PC-3 (cell line): ENCODE data around the gene MON1A.

ENCODE experiments used
- EZH2 ChIP-seq: fragments of 300-600 bp; sonication (generic); IDR thresholded peaks from one replicate; pipeline ENCODE4 v1.6.1; 2017; ENCODE audit warnings: antibody characterized with exemption, mild to moderate bottlenecking, low read length; ENCODE audit not compliant: unreplicated experiment
- EZH2phosphoT487 ChIP-seq: fragments of 300-600 bp; sonication (generic); IDR thresholded peaks from 2 replicates; pipeline ENCODE4 v1.6.1; 2018; ENCODE audit warnings: mild to moderate bottlenecking, antibody characterized with exemption, low read length, borderline replicate concordance
- TF ChIP-seq, protein P1 (sequence below): fragments of 300-600 bp; sonication (generic); conservative IDR thresholded peaks from 2 replicates; pipeline ENCODE4 v1.5.1; 2017; ENCODE audit warnings: antibody characterized with exemption, low read depth, mild to moderate bottlenecking, low read length

DNA sequence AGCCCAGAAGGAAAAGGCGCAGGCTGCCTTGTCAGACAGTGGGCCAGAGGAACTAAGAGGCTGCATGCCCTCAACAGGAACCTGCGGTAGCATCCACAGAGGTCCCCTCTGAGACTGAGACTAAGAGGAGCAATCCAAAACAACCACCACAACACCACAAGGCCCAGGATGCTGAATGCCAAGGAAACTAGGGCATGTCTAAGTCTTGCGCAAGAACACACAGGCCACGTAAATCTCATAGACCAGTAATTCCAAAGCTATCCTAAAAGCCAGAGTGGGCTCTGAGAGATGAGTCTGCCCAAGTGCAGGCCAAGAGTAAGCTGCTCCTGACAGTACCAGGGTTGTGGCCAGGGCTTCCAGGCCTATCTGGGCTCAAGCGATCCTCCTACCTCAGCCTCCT lies 12.9 kb downstream of the MON1A start:
- no peak for TF ChIP-seq EZH2
- TF ChIP-seq, protein P1, sequence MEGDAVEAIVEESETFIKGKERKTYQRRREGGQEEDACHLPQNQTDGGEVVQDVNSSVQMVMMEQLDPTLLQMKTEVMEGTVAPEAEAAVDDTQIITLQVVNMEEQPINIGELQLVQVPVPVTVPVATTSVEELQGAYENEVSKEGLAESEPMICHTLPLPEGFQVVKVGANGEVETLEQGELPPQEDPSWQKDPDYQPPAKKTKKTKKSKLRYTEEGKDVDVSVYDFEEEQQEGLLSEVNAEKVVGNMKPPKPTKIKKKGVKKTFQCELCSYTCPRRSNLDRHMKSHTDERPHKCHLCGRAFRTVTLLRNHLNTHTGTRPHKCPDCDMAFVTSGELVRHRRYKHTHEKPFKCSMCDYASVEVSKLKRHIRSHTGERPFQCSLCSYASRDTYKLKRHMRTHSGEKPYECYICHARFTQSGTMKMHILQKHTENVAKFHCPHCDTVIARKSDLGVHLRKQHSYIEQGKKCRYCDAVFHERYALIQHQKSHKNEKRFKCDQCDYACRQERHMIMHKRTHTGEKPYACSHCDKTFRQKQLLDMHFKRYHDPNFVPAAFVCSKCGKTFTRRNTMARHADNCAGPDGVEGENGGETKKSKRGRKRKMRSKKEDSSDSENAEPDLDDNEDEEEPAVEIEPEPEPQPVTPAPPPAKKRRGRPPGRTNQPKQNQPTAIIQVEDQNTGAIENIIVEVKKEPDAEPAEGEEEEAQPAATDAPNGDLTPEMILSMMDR, result no peak
- no peak for TF ChIP-seq EZH2phosphoT487
